ENCODE data around the gene ITPR2. TPM values are rescaled to one million over a fixed set of nuclear protein-coding genes. Genes with fewer than 3 reads are reported as not detected.

The ITPR2 gene
- total RNA-seq, 2 donors from 2014 or later, result 14.8 to 74.4 TPM

DNA sequence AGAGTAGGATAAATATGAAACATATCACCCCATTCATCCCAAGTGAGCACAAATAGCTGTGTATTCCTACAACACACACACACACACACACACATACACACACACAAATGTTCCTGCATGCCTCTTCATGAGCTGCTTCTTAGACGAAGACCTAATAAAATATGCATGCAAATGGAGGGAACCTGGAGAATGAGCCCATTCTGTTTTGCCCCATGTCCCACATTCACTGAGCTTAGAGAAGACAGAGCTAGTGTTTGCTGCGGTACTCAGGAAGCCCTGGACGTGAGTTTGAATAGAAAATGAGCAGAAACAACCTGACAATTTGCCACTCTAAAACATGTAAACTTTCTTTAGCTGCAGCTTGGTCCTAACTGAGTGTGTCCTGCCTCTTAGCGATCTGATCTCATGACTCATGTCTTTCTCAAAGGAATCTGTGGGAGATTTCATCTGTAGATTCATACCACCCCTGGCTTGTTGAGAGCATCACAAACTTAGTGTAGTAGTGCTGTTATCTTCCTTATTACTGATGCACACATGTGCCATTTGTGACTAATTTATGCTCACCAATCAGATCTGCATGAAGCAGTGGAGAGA is 86.8 kb downstream of the ITPR2 start:
- no peaks in the 10 kb centered on the region for H3K4me1 ChIP-seq (ENCODE audit: control insufficient read depth, insufficient read depth, low read length)
- H3K4me1 Mint-ChIP-seq, result peaks cover 10% of the 10 kb centered on the region
- no peaks in the 10 kb centered on the region for H3K9me3 Mint-ChIP-seq
- no peak for DNase-seq
- H3K27ac ChIP-seq (ENCODE audit: low read depth, low read length), result no peak overlapping the region
- H3K36me3 Mint-ChIP-seq (ENCODE audit: low read depth), result no peaks in the 10 kb centered on the region
- H3K4me3 Mint-ChIP-seq, result no peak overlapping the region
- no peak overlapping the region for H3K9ac ChIP-seq (ENCODE audit: extremely low read depth, low read length, poor library complexity, severe bottlenecking)
- TF ChIP-seq CTCF (conservative IDR thresholded peaks at IDR 0.05), result no peak
- H3K27me3 ChIP-seq (ENCODE audit: control insufficient read depth, insufficient read depth, low read length, poor library complexity, severe bottlenecking), result no peaks in the 10 kb centered on the region
- H3K27ac Mint-ChIP-seq, result no peak overlapping the region
- no peak overlapping the region for H3K4me3 ChIP-seq (ENCODE audit: low read length)
- H3K27me3 Mint-ChIP-seq (ENCODE audit: insufficient read depth), result no peaks in the 10 kb centered on the region
- WGBS, 2 experiments (ENCODE audit: insufficient coverage in 1 of 2, insufficient read length in 1 of 2), result 65 to 76% methylated on average over 4 of the region's 4 CpGs
- no peaks in the 10 kb centered on the region for H3K36me3 ChIP-seq (ENCODE audit: control insufficient read depth, insufficient read depth, low read length)
- no peaks in the 10 kb centered on the region for H3K9me3 ChIP-seq (ENCODE audit: control insufficient read depth, low read length)

GRCh38 chr12:26744697-26745440 is 88.1 kb downstream of the ITPR2 start:
- H3K4me1 ChIP-seq (ENCODE audit: control insufficient read depth, insufficient read depth, low read length), result no peaks in the 10 kb centered on the region
- DNase-seq, result no peak
- H3K9me3 Mint-ChIP-seq, result peaks cover 2% of the 10 kb centered on the region
- H3K4me3 Mint-ChIP-seq, result no peak overlapping the region
- no peak for TF ChIP-seq CTCF (conservative IDR thresholded peaks at IDR 0.05)
- no peak overlapping the region for H3K27ac Mint-ChIP-seq
- H3K27me3 ChIP-seq (ENCODE audit: control insufficient read depth, insufficient read depth, low read length, poor library complexity, severe bottlenecking), result no peaks in the 10 kb centered on the region
- H3K36me3 Mint-ChIP-seq (ENCODE audit: low read depth), result peaks cover 4% of the 10 kb centered on the region
- H3K9me3 ChIP-seq (ENCODE audit: control insufficient read depth, low read length), result no peaks in the 10 kb centered on the region
- H3K4me3 ChIP-seq (ENCODE audit: low read length), result no peak overlapping the region
- H3K27ac ChIP-seq (ENCODE audit: low read depth, low read length), result no peak overlapping the region
- no peak overlapping the region for H3K9ac ChIP-seq (ENCODE audit: extremely low read depth, low read length, poor library complexity, severe bottlenecking)
- peaks cover 10% of the 10 kb centered on the region for H3K4me1 Mint-ChIP-seq
- 89 to 90% methylated on average over 3 to 8 of the region's 8 CpGs for WGBS, 2 experiments (ENCODE audit: insufficient coverage in 1 of 2, insufficient read length in 1 of 2)
- H3K27me3 Mint-ChIP-seq (ENCODE audit: insufficient read depth), result no peaks in the 10 kb centered on the region
- no peaks in the 10 kb centered on the region for H3K36me3 ChIP-seq (ENCODE audit: control insufficient read depth, insufficient read depth, low read length)

- Mint-ChIP-seq H3K27ac (peak overlapping the region; percentile 1), H3K4me3 (no peak overlapping the region), H3K27me3 (ENCODE audit: insufficient read depth) (no peaks in the 10 kb centered on the region), H3K4me1 (peaks cover 10% of the 10 kb centered on the region), H3K9me3 (peaks cover 7% of the 10 kb centered on the region), H3K36me3 (ENCODE audit: low read depth) (peaks cover 8% of the 10 kb centered on the region)
- 92 to 100% methylated on average over 2 to 4 of the region's 5 CpGs for WGBS, 2 experiments (ENCODE audit: insufficient coverage in 1 of 2, insufficient read length in 1 of 2)
- no peak overlapping the region for H3K27ac ChIP-seq (ENCODE audit: low read depth, low read length)
- no peak for DNase-seq
- no peaks in the 10 kb centered on the region for H3K36me3 ChIP-seq (ENCODE audit: control insufficient read depth, insufficient read depth, low read length)
- H3K27me3 ChIP-seq (ENCODE audit: control insufficient read depth, insufficient read depth, low read length, poor library complexity, severe bottlenecking), result no peaks in the 10 kb centered on the region
- no peak for TF ChIP-seq CTCF (conservative IDR thresholded peaks at IDR 0.05)
- peaks cover 4% of the 10 kb centered on the region for H3K9me3 ChIP-seq (ENCODE audit: control insufficient read depth, low read length)
- H3K4me3 ChIP-seq (ENCODE audit: low read length), result no peak overlapping the region
- H3K4me1 ChIP-seq (ENCODE audit: control insufficient read depth, insufficient read depth, low read length), result no peaks in the 10 kb centered on the region
- no peak overlapping the region for H3K9ac ChIP-seq (ENCODE audit: extremely low read depth, low read length, poor library complexity, severe bottlenecking)
These were observed 88.9 kb downstream of the ITPR2 start for GRCh38 chr12:26744042-26744626.

All from endodermal cell (in vitro differentiated cells).